Natural killer cell (primary cell): ENCODE results near the gene LEF1. TPM values are rescaled to one million over a fixed set of nuclear protein-coding genes. Genes with fewer than 3 reads are reported as not detected.

Experiments used
- ATAC-seq, 3 donors: fragments of 150-1000 bp in 2 of 3; fragments of 200-7000 bp in 1 of 3; cut with Tn5 transposase; 1 replicate in 1 of 3; 2 replicates in 2 of 3; pipeline ENCODE4 v1.10.0; 2021; ENCODE audit warnings: mild to moderate bottlenecking in 2 of 3, moderate library complexity in 2 of 3
- DNase-seq, 2 donors: peaks; one replicate each; pipeline versions ENCODE4 v3.0.0 to v3.0.0-alpha.2; 2013 to 2021; ENCODE audit warnings: mixed read lengths in 1 of 2
- H3K27ac ChIP-seq: one replicate; pipeline ENCODE4 v1.5.1; 2013; ENCODE audit warnings: mild to moderate bottlenecking, low read length
- H3K27me3 ChIP-seq: one replicate; pipeline ENCODE4 v1.6.1; 2013; ENCODE audit warnings: low read length; ENCODE audit not compliant: control insufficient read depth, insufficient read depth
- H3K36me3 ChIP-seq: one replicate; pipeline ENCODE4 v1.6.1; 2013; ENCODE audit warnings: low read length; ENCODE audit not compliant: control insufficient read depth, insufficient read depth
- H3K4me1 ChIP-seq: one replicate; pipeline ENCODE4 v1.6.1; 2013; ENCODE audit warnings: low read length; ENCODE audit not compliant: control insufficient read depth, insufficient read depth
- H3K4me3 ChIP-seq: one replicate; pipeline ENCODE4 v1.5.1; 2013; ENCODE audit warnings: low read length
- H3K9me3 ChIP-seq: one replicate; pipeline ENCODE4 v1.6.1; 2013; ENCODE audit warnings: low read length; ENCODE audit not compliant: control insufficient read depth, insufficient read depth
- H3K27ac Mint-ChIP-seq, 2 donors: one replicate each; pipeline ENCODE4 v1.8.0; 2022; ENCODE audit warnings: mild to moderate bottlenecking in 2 of 2, mixed read lengths in 2 of 2, moderate library complexity in 1 of 2
- H3K27me3 Mint-ChIP-seq, 2 donors: one replicate each; pipeline ENCODE4 v1.8.0; 2022; ENCODE audit warnings: low read depth in 2 of 2, mixed read lengths in 2 of 2
- H3K36me3 Mint-ChIP-seq: one replicate; pipeline ENCODE4 v1.8.0; 2022; ENCODE audit warnings: mixed read lengths
- H3K4me1 Mint-ChIP-seq, 2 donors: one replicate each; pipeline ENCODE4 v1.8.0; 2022; ENCODE audit warnings: mixed read lengths in 2 of 2
- H3K4me3 Mint-ChIP-seq: one replicate; pipeline ENCODE4 v1.8.0; 2022; ENCODE audit warnings: mild to moderate bottlenecking, moderate library complexity, mixed read lengths
- H3K9me3 Mint-ChIP-seq, 2 donors: one replicate each; pipeline ENCODE4 v1.8.0; 2022; ENCODE audit warnings: mixed read lengths in 2 of 2
- CTCF ChIP-seq: fragments of 200-600 bp; IDR thresholded peaks from one replicate; pipeline ENCODE4 v1.8.0; 2022; ENCODE audit warnings: antibody characterized with exemption
- WGBS: methylation state at CpG from one replicate; pipeline ENCODE4 v1.1.7; 2013; ENCODE audit warnings: missing lambda C conversion rate; ENCODE audit not compliant: insufficient coverage; 5-methylcytosine and 5-hydroxymethylcytosine counted together
- intact Hi-C: fragments of 100-400 bp; cut with micrococcal nuclease; formaldehyde crosslinking; loops from one replicate; pipeline ENCODE4 v1.14.2; 2022
- total RNA-seq, 4 donors: library from RNA; stranded (reverse); fragments of 120-200 nt in 1 of 4; gene quantifications; one replicate each; pipeline versions ENCODE4 v1.2.3 to v1.2.4, GENCODE V29; 2013 to 2022

Gene LEF1
- total RNA-seq, 3 donors from 2014 or later (not counting 1 experiment from before 2014, with no cell fraction given), result 18.7 to 39.8 (median 24.5) TPM

GRCh38 chr4:108139089-108139488 lies 29.6 kb downstream of the LEF1 start:
- peaks cover 0 to 7% of the 10 kb centered on the region in 2 donors for H3K27me3 Mint-ChIP-seq
- Histone ChIP-seq H3K4me3 (no peak overlapping the region), H3K27ac (no peak overlapping the region), H3K9me3 (no peaks in the 10 kb centered on the region), H3K36me3 (no peaks in the 10 kb centered on the region), H3K4me1 (no peaks in the 10 kb centered on the region), H3K27me3 (no peaks in the 10 kb centered on the region)
- no peaks in the 10 kb centered on the region for H3K36me3 Mint-ChIP-seq
- peaks cover 0 to 4% of the 10 kb centered on the region in 2 donors for H3K4me1 Mint-ChIP-seq
- H3K4me3 Mint-ChIP-seq, result no peak overlapping the region
- DNase-seq (no peak), ATAC-seq (no peak)
- no peak for TF ChIP-seq CTCF
- H3K9me3 Mint-ChIP-seq, result no peaks in the 10 kb centered on the region
- 92% methylated on average over 2 of the region's 2 CpGs for WGBS
- intact Hi-C loops, result no loop called here
- no peak overlapping the region for H3K27ac Mint-ChIP-seq

- H3K9me3 ChIP-seq, result no peaks in the 10 kb centered on the region
- intact Hi-C loops, result no loop called here
- no peak for TF ChIP-seq CTCF
- no peak overlapping the region for H3K27ac ChIP-seq
- Mint-ChIP-seq H3K4me1 (peaks cover 0 to 4% of the 10 kb centered on the region in 2 donors), H3K27me3 (peaks cover 0 to 6% of the 10 kb centered on the region in 2 donors), H3K36me3 (no peaks in the 10 kb centered on the region), H3K9me3 (no peaks in the 10 kb centered on the region), H3K27ac (no peak overlapping the region), H3K4me3 (no peak overlapping the region)
- H3K27me3 ChIP-seq, result no peaks in the 10 kb centered on the region
- DNase-seq (no peak), ATAC-seq (no peak)
- WGBS, result 78% methylated on average over 4 of the region's 4 CpGs
- no peaks in the 10 kb centered on the region for H3K4me1 ChIP-seq
- H3K36me3 ChIP-seq, result no peaks in the 10 kb centered on the region
- no peak overlapping the region for H3K4me3 ChIP-seq
Observed at GRCh38 chr4:108135549-108136209, 33.1 kb downstream of the LEF1 start.

GRCh38 chr4:108130955-108131354 lies 37.8 kb downstream of the LEF1 start:
- H3K27ac Mint-ChIP-seq, result no peak overlapping the region

More at GRCh38 chr4:108130955-108131354, 37.8 kb downstream of the LEF1 start:
- H3K4me1 Mint-ChIP-seq, result no peaks in the 10 kb centered on the region
- no peaks in the 10 kb centered on the region for H3K36me3 ChIP-seq
- no peak overlapping the region for H3K4me3 Mint-ChIP-seq
- intact Hi-C loops, result no loop called here
- ATAC-seq, result no peak
- no peak overlapping the region for H3K27ac ChIP-seq
- H3K9me3 ChIP-seq, result no peaks in the 10 kb centered on the region
- peaks cover 0 to 16% of the 10 kb centered on the region in 2 donors for H3K27me3 Mint-ChIP-seq
- no peaks in the 10 kb centered on the region for H3K4me1 ChIP-seq
- no peak overlapping the region for H3K4me3 ChIP-seq
- WGBS, result 94% methylated on average over 4 of the region's 4 CpGs
- H3K27me3 ChIP-seq, result no peaks in the 10 kb centered on the region
- no peak for DNase-seq
- H3K36me3 Mint-ChIP-seq, result no peaks in the 10 kb centered on the region
- no peak for TF ChIP-seq CTCF
- no peaks in the 10 kb centered on the region for H3K9me3 Mint-ChIP-seq
